VCaP (cell line): ENCODE measurements around the gene DNM1.

Source experiments
- H3K27ac ChIP-seq: fragments of 450-650 bp; 2 replicates; pipeline ENCODE4 v1.5.1; 2017
- TF ChIP-seq, protein P1 (sequence below): fragments of 450-650 bp; conservative IDR thresholded peaks from 2 replicates; pipeline ENCODE4 v1.5.1; 2017; ENCODE audit warnings: mild to moderate bottlenecking, moderate library complexity

Gene DNM1

DNA sequence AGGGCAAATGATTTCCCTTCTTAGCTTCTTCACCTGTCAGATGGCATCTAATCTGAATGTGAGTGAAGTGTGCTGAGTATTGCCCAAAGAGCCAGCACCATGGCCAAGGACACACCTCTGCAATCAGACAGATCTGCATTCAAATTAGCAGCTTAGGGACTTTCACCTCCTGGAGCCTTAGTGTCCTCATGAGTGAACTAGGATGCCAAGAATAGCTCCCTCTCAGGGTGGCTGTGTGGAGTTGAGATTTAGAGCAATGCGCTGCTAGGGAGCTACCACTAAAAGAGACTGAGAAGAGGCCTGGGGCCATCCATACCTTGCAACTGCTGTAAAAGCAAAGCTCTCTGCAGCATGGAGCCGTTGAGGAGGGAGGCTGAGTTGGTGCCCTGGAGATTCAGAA, 13.2 kb upstream of the DNM1 start:
- H3K27ac ChIP-seq, result peak overlapping the region; percentile 90; the same call in 1 of the 2 replicates
- TF ChIP-seq, protein P1, sequence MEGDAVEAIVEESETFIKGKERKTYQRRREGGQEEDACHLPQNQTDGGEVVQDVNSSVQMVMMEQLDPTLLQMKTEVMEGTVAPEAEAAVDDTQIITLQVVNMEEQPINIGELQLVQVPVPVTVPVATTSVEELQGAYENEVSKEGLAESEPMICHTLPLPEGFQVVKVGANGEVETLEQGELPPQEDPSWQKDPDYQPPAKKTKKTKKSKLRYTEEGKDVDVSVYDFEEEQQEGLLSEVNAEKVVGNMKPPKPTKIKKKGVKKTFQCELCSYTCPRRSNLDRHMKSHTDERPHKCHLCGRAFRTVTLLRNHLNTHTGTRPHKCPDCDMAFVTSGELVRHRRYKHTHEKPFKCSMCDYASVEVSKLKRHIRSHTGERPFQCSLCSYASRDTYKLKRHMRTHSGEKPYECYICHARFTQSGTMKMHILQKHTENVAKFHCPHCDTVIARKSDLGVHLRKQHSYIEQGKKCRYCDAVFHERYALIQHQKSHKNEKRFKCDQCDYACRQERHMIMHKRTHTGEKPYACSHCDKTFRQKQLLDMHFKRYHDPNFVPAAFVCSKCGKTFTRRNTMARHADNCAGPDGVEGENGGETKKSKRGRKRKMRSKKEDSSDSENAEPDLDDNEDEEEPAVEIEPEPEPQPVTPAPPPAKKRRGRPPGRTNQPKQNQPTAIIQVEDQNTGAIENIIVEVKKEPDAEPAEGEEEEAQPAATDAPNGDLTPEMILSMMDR, result no peak

DNA sequence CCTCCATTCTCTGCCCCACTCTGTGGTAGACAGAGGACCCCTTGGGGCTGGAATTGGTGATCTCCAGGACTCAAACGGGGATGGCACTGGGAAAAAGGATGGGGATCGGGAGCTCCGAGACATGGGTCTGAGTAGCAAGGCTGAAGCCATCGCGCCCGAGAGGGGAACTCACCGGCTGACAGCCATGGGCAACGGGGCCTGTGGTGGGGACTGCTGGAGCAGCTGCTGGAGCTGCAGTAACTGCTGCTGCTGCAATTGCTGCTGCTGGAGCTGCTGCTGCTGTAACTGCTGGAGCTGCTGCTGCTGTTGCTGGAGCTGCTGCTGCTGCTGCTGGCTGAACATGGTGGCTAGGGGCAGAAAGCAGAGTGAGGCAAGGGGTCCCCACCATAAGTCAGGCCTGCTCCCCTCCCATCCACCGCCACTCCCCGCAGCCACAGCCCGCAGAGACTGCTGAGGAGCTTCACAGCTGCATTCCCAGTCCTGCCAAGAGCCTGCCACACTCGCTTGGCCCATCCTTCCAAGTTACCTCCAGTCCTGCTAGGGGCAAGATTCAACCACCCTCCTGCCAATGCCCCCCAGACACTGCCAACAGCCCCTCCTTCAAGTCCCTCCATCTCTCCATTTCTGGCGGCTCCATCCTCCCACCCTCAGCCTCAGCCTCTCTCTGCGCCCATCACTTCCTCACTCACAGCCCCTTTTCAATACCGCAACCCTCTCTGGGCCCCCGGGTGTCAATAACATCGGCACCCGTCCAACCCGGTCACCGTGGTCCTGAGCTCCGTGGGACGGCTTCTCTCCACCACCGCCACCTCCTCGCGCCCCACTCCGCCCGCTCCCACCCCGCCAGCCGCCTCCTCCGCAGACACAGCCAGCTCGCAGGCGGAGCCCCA, 12.4 kb upstream of the DNM1 start:
- TF ChIP-seq, protein P1, result no peak
- H3K27ac ChIP-seq, result peak overlapping the region; percentile 90

DNA sequence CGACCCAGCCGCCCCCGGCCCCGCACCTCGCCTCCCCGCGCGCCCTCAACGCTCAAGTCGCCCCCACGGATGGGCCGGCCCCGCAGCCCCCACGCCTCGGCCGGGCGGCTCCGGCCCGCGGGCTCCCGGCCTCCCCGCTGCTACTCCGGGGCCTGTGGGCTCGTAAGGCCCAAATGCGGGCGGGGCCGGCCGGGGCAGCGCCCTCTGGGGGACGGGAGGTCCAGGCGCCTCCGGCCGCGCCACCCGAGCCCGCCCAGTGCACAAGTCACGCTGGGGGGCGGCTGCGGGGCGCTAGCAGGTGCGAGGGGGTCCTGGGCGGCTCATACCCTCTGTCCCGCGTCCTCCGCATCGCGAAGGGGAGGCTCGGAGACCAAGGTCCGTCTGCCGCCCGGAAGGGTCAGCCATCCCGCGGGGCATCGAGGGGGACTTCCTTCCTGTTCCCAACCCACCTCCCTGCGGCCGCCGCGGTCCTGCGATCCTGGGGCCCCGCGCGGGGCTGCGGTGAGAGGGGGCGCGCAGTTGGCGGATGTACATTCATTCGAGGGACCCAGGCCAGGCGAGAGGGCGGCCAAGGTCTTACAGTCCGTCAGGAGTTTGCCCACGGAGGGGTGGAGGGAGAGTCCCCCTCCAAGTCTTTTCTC, 11.7 kb upstream of the DNM1 start, which contains the start of gene CIZ1:
Gene CIZ1 (minus strand): TSS at position 167 of the 641 bp plus-strand sequence. CDS start 715 bp downstream, outside the sequence.
- TF ChIP-seq, protein P1, result peak; percentile 97
- peak within 1 kb of the TSS; percentile 90 for H3K27ac ChIP-seq

DNA sequence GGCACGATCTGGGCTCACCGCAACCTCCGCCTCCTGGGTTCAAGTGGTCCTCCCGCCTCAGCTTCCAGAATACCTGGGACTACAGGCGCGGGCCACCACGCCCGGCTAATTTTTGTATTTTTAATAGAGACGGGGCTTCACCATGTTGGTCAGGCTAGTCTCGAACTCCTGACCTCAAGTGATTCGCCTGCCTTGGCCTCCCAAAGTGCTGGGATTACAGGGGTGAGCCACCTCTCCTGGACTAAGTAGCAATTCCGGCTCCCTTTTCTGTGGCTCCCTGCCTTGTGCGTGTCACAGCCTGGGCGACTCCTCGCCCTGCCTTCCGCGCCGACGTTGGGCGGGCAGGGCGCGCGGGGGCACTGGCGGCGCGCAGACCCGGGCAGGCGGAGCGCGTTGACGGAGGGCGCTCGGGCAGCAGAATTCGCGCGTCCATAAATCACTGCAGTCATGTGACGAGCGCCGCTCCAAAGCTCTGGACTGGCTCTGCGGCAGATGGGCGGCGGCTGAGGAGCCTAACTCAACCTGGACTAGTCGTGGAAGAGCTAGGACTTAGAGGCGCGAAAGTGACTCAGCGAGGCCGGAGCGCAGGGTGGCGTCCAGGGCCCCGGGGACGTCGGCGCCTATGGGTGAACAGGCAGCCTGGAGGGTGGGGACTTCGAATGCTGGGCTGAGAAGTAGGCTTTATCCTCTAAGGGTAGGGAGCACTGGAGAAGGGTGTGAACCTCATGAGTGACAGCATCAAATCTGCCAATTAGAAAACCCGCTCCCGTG, 10.4 kb upstream of the DNM1 start:
- TF ChIP-seq, protein P1, result peak; percentile 17; the same call in 1 of the 2 replicates
- peak overlapping the region; percentile 90 for H3K27ac ChIP-seq

DNA sequence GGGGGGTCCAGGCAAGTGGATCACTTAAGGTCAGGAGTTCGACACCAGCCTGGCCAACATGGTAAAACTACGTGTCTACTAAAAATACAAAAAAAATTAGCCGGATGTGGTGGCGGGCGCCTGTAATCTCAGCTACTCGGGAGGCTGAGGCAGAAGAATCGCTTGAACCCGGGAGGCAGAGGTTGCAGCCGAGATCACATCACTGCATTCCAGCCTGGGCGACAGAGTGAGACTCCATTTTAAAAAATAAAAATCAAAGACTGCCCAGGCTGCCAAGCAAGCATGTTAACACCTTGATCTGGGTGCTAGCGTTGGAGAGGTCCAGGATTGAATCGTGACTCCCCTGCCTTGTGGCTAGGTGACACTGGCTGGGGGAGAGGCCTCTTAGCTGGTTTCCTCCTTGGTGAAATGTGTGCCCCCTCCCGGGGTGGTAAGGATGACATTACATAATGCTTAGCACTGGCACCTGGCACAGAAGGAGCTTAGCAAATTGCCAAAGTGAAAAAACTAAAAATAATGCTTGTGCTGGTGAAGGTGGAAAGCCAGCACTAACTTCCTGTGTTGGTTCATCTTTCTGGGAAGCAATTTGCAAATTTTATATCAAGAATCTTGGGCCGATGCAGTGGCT, 9.6 kb upstream of the DNM1 start:
- H3K27ac ChIP-seq, result peak overlapping the region; percentile 90
- TF ChIP-seq, protein P1, result no peak

DNA sequence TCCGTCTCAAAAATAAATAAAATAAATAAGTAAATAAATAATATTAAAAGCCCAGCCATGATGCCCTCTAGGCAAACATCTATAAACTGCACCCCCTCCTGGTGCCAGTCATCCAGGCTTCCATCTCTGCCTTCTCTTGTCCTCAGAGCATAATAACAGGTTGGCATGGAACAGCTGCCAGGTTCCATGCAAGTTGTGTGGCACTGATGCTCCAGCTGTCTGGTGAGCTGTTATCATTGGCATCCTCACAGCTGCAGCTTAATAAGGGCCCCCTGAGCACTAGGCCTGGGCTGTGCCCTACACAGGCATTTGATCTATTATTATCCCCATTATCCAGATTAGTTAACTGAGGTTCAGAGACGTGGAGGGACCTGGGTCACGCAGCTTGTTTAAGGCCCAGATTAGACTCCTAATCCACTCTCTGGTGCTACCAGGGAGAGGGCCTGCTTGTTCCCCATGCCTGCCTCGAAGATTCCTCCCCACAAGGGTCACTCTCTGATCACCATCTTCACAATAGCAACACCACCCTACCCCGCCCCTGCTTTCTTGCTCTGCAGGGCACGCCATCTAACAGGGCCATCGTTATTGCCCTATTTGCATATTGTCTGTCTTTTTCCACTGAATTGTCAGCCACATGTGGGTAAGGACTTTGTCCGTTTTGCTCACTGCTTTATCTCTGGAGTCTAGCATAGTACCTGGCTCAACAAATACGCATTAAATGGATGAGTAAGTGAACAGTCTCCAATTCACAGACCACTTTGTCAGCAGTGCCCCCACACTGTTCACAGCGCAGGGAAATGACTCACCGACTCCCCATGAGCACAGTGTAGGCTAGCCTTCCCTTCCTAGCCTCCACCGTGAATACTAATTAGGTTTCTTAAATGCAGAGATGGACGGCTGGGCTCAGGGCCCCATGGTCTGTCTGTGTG, 1.5 kb upstream of the DNM1 start:
- TF ChIP-seq, protein P1, result no peak
- no peak overlapping the region for H3K27ac ChIP-seq
